ENCODE measurements around the gene AUTS2.

GRCh38 chr7:70563960-70564359, 965.7 kb downstream of the AUTS2 start:
- no peak for TF ChIP-seq TRIM28 (IDR thresholded peaks at IDR 0.05; ENCODE audit: borderline replicate concordance, low read length)
- TF ChIP-seq ZNF843 (tag by site-specific recombination; IDR thresholded peaks at IDR 0.05): no peak
- TF ChIP-seq CTCF (tag by site-specific recombination; IDR thresholded peaks at IDR 0.05): no peak
- TF ChIP-seq HOXD13 (CRISPR knock-in tag; IDR thresholded peaks at IDR 0.05; ENCODE audit: borderline replicate concordance): no peak
- no peak for TF ChIP-seq ZNF501 (tag by site-specific recombination; IDR thresholded peaks at IDR 0.05)
- no peak for TF ChIP-seq ZNF223 (tag by site-specific recombination; IDR thresholded peaks at IDR 0.05)
- no peak for TF ChIP-seq ZBTB11 (tag by site-specific recombination; conservative IDR thresholded peaks at IDR 0.05; ENCODE audit: low read depth)
